Measurements from ENCODE around the gene KCNT1.

KCNT1 gene

DNA sequence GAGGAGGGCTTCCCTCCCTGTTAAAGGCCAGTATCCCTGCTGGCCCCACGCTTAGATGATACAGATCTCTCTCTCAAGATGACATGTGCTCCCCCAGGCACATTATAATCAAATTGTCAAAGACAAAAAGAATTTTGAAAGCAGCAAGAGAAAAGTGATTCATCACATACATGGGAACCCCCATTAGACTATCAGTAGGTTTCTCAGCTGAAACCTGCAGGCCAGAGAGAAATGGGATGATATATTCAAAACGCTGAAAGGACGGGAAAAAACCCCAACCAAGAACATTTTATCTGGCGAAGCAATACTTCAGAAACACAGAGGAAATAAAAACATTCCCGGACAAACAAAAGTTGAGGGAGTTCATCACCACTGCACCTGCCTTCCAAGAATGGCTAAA is 126.7 kb downstream of the KCNT1 start:
- Histone ChIP-seq H3K27ac (ENCODE audit: low read depth, low read length) (no peak overlapping the region), H3K9me2 (replicated peaks; ENCODE audit: control insufficient read depth, low read length) (no peaks in the 10 kb centered on the region), H3K79me2 (ENCODE audit: control insufficient read depth, low read length) (no peaks in the 10 kb centered on the region; the same call in 1 of the 2 replicates), H3K4me3 (ENCODE audit: low read length) (no peak overlapping the region), H3K4me2 (ENCODE audit: low read length) (no peak overlapping the region), H3K27me3 (ENCODE audit: control insufficient read depth, low read length) (no peaks in the 10 kb centered on the region), H3K9me3 (ENCODE audit: control insufficient read depth, insufficient read depth, low read length) (no peaks in the 10 kb centered on the region), H3K4me1 (ENCODE audit: control insufficient read depth, low read length) (no peaks in the 10 kb centered on the region), H3F3A (ENCODE audit: control insufficient read depth, insufficient read depth) (no peaks in the 10 kb centered on the region), H4K20me1 (ENCODE audit: control insufficient read depth, insufficient read depth, low read depth, low read length) (no peaks in the 10 kb centered on the region), H3K36me3 (ENCODE audit: control insufficient read depth, low read length) (peaks cover 5% of the 10 kb centered on the region)
- TF ChIP-seq, protein P1, sequence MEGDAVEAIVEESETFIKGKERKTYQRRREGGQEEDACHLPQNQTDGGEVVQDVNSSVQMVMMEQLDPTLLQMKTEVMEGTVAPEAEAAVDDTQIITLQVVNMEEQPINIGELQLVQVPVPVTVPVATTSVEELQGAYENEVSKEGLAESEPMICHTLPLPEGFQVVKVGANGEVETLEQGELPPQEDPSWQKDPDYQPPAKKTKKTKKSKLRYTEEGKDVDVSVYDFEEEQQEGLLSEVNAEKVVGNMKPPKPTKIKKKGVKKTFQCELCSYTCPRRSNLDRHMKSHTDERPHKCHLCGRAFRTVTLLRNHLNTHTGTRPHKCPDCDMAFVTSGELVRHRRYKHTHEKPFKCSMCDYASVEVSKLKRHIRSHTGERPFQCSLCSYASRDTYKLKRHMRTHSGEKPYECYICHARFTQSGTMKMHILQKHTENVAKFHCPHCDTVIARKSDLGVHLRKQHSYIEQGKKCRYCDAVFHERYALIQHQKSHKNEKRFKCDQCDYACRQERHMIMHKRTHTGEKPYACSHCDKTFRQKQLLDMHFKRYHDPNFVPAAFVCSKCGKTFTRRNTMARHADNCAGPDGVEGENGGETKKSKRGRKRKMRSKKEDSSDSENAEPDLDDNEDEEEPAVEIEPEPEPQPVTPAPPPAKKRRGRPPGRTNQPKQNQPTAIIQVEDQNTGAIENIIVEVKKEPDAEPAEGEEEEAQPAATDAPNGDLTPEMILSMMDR (IDR thresholded peaks at IDR 0.05; ENCODE audit: low read depth, low read length, poor library complexity, severe bottlenecking) = no peak
- no peak for TF ChIP-seq EZH2phosphoT487 (IDR thresholded peaks at IDR 0.05; ENCODE audit: borderline replicate concordance, low read length)

DNA sequence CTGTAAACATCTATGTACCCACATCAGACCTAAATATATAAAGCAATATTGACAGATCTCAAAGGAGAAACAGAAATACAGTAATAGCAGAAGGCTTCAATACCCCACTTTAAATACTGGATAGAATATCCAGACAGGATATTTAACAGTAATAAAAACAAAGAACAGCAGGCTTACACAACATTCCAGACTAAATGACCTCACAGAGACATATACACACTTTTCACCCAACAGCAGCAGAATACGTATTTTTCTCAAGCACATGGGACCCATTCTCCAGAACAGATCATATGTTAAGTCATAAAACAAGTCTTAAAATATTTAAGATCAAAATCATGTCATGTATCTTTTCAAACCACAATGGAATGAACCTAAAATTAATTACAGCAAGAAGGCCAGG is 128.5 kb downstream of the KCNT1 start:
- no peaks in the 10 kb centered on the region for H3K9me2 ChIP-seq (replicated peaks; ENCODE audit: control insufficient read depth, low read length)
- no peaks in the 10 kb centered on the region for H3K9me3 ChIP-seq (ENCODE audit: control insufficient read depth, insufficient read depth, low read length)
- no peaks in the 10 kb centered on the region for H3K27me3 ChIP-seq (ENCODE audit: control insufficient read depth, low read length)
- TF ChIP-seq, protein P1 (IDR thresholded peaks at IDR 0.05; ENCODE audit: low read depth, low read length, poor library complexity, severe bottlenecking) = no peak
- TF ChIP-seq EZH2phosphoT487 (IDR thresholded peaks at IDR 0.05; ENCODE audit: borderline replicate concordance, low read length) = no peak
- no peaks in the 10 kb centered on the region for H3K4me1 ChIP-seq (ENCODE audit: control insufficient read depth, low read length)
- no peaks in the 10 kb centered on the region for H4K20me1 ChIP-seq (ENCODE audit: control insufficient read depth, insufficient read depth, low read depth, low read length)
- no peaks in the 10 kb centered on the region for H3K36me3 ChIP-seq (ENCODE audit: control insufficient read depth, low read length)
- H3K27ac ChIP-seq (ENCODE audit: low read depth, low read length) = no peak overlapping the region
- H3K79me2 ChIP-seq (ENCODE audit: control insufficient read depth, low read length) = no peaks in the 10 kb centered on the region; the same call in 1 of the 2 replicates
- no peak overlapping the region for H3K4me2 ChIP-seq (ENCODE audit: low read length)
- H3F3A ChIP-seq (ENCODE audit: control insufficient read depth, insufficient read depth) = no peaks in the 10 kb centered on the region
- no peak overlapping the region for H3K4me3 ChIP-seq (ENCODE audit: low read length)

DNA sequence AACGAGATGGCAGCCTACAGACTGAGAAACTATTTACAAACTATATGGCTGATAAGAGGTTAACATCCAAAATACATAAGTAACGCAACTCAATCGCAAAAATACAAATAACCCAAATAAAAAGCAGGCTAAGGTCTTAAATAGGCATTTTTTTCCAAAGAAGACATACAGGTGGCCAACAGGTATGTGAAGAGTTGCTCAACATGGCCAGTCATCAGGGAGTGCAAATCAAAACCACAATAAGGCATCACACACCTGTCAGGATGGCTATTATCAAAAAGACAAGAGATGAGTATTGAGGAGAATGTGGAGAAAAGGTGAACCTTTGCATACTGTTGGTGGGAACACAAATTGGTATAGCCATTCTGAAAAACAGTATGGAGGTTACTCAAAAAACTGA is 131.9 kb downstream of the KCNT1 start:
- no peaks in the 10 kb centered on the region for H3K27me3 ChIP-seq (ENCODE audit: control insufficient read depth, low read length)
- no peaks in the 10 kb centered on the region for H4K20me1 ChIP-seq (ENCODE audit: control insufficient read depth, insufficient read depth, low read depth, low read length)
- no peaks in the 10 kb centered on the region for H3K9me3 ChIP-seq (ENCODE audit: control insufficient read depth, insufficient read depth, low read length)
- H3K4me3 ChIP-seq (ENCODE audit: low read length) = no peak overlapping the region
- H3K4me1 ChIP-seq (ENCODE audit: control insufficient read depth, low read length) = no peaks in the 10 kb centered on the region
- no peaks in the 10 kb centered on the region for H3K9me2 ChIP-seq (replicated peaks; ENCODE audit: control insufficient read depth, low read length)
- H3K36me3 ChIP-seq (ENCODE audit: control insufficient read depth, low read length) = no peaks in the 10 kb centered on the region
- no peak overlapping the region for H3K4me2 ChIP-seq (ENCODE audit: low read length)
- H3F3A ChIP-seq (ENCODE audit: control insufficient read depth, insufficient read depth) = no peaks in the 10 kb centered on the region
- TF ChIP-seq, protein P1 (IDR thresholded peaks at IDR 0.05; ENCODE audit: low read depth, low read length, poor library complexity, severe bottlenecking) = no peak
- TF ChIP-seq EZH2phosphoT487 (IDR thresholded peaks at IDR 0.05; ENCODE audit: borderline replicate concordance, low read length) = no peak
- H3K27ac ChIP-seq (ENCODE audit: low read depth, low read length) = no peak overlapping the region
- H3K79me2 ChIP-seq (ENCODE audit: control insufficient read depth, low read length) = no peaks in the 10 kb centered on the region; the same call in 1 of the 2 replicates

Measured in DOHH2 (cell line).